HG02943 (cell line): ENCODE data around the gene IMMP2L.
"Not testable (repeated sequence)": the region's sequence is repeated elsewhere in the genome, so short reads cannot be mapped to it uniquely, and the experiment has no call there.

Source experiments
- ATAC-seq: cut with Tn5 transposase; IDR thresholded peaks from one replicate; pipeline ENCODE4 v1.9.1; 2021; ENCODE audit warnings: mild to moderate bottlenecking, low read depth, moderate library complexity; ENCODE audit not compliant: unreplicated experiment

The IMMP2L gene

DNA sequence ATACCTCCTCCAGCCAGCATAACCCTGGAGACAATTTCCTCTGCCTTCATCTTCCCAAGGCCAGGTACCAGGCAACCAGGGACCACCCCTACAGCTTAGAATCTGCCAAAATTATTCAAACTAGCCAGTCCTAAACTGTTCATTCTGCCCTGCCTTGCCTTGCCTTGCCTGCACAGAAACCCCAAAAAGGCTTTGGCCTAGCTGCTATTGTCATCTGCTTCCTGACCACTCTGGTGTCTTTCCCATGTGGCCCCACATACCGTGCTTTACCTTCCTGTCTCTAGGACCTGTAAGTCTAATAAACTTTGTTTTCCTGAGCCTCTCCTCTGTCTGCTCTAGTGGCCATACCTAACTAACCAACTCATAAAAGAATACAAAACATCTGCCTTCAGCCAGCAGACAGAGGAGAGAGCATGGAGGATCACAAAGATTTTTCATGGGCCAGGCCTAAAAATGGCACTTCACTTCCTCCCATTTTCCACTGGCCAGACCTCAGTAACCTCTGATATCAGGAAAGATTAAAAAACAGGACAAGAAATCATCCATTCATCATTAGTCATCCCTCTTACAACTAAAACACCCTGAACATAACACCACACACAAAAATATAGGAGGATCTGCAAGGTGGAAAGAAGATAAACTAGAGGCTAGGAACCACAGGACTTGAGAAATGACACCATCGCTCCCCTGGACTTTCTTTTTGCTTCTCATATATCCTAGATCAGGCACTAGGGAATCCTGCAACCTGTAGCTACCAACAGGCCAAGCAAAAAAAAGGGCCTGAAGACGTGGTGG is 51.5 kb downstream of the IMMP2L start:
- ATAC-seq: no peak

GRCh38 chr7:111510062-111510461 is 52.2 kb downstream of the IMMP2L start:
- ATAC-seq: no peak

DNA sequence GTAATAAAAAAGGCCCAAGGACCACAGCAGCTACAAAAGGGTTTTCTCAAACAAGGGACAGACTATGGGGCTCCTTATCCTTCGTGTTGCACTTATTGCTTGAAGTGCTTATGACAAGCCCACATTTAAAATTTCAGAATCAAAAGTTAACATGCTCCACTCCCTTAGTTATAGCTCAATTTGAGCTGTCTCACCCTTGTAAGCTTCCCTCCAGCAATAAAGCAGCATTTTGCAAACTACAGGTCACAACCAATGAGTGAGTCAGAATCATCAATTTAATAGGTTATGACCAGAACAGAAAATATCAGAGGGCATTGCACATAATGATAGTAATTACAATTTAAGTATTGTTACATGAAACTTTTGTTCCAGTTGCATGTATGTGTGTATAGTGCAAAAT is 53.0 kb downstream of the IMMP2L start:
- no peak for ATAC-seq

GRCh38 chr7:111508387-111508786 is 53.9 kb downstream of the IMMP2L start:
- ATAC-seq: no peak

- not testable (repeated sequence) for ATAC-seq
Observed at GRCh38 chr7:111505422-111505821, 56.9 kb downstream of the IMMP2L start.

DNA sequence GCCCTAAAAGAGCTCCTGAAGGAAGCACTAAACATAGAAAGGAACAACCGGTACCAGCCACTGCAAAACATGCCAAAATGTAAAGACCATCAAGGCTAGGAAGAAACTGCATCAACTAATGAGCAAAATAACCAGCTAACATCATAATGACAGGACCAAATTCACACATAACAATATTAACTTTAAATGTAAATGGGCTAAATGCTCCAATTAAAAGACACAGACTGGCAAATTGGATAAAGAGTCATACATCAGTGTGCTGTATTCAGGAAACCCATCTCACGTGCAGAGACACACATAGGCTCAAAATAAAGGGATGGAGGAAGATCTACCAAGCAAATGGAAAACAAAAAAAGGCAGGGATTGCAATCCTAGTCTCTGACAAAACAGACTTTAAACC is 60.5 kb downstream of the IMMP2L start:
- ATAC-seq: not testable (repeated sequence)

GRCh38 chr7:111499027-111499426 is 63.3 kb downstream of the IMMP2L start:
- no peak for ATAC-seq

DNA sequence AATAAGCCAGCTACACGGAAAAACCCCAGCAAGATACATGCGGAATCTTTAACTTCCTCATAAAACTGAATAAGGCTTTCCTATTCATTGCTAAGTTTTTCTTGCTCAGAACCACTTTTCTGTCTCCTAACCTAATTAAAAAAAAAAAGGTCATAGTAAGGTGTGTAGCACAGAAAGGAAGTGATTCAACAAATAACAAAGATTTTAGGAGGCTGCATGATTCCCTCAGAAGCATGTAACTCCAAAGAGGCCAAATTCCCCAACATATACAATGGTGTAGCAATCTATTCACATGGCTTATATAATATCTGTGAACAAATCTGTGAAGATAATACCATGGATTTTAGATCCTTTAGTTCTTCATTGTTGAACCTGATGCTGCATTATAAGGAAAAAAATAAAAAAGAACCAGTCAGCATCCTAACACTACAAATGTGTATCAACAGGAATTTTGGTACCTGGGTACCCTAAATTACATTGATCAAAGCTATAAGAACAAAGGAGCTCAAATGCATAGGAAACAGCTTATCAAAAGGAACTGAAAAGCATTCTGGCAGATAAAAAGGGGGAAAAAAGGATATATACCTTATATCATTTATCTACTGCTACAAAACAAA is 63.8 kb downstream of the IMMP2L start:
- no peak for ATAC-seq

GRCh38 chr7:111495173-111495810 is 67.0 kb downstream of the IMMP2L start:
- no peak for ATAC-seq

DNA sequence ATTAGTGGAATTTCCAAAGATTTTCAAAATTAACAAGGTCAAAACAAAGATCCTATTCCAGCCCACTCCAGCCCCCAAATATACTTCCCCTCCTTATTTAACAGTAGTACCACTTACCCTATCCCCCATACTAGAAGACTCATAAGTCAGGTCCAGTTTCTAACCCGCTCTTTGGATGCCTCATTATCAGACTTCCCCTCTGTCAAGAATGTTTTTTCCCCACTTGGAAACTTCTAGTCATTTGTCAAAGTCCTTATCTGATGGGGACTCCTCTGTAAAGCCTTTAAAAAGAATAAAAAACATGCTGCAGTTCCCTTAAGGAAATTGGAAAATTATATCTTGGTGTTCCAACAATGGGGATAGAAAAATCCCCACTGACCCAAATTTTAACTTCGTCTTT is 70.1 kb downstream of the IMMP2L start:
- no peak for ATAC-seq

GRCh38 chr7:111486472-111487142 is 75.7 kb downstream of the IMMP2L start:
- ATAC-seq: no peak

- ATAC-seq: no peak
Observed at GRCh38 chr7:111485701-111486380, 76.5 kb downstream of the IMMP2L start.

GRCh38 chr7:111483078-111483477 is 79.2 kb downstream of the IMMP2L start:
- no peak for ATAC-seq

DNA sequence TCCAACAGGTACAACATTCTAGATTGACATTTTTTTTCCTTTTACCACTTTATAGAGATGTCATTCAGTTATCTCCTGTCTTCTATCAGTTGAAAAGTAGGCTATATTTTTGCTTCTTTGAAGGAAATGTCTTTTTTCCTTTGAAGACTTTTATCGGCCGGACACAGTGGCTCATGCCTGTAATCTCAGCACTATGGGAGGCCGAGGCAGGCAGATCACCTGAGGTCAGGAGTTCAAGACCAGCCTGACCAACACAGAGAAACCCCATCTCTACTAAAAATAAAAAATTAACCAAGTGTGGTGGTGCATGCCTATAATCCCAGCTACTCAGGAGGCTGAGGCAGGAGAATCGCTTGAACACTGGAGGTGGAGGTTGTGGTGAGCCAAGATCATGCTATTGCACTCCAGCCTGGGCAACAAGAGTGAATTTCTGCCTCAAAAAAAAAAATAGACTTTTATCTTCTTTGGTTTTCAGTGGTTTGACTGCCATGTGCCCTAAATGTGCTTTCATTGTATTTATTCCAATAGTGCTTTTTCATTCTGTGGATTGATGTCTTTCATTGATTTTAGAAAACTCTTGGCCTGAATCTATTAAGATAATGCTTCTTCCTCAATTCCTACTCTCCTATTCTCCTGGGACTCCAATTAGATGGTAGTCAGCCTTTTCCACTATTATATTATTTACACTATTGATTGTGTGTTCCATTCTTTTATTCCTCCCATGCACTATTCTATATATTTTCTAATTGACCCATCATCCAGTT is 84.6 kb downstream of the IMMP2L start:
- no peak for ATAC-seq

GRCh38 chr7:111476586-111477293 is 85.6 kb downstream of the IMMP2L start:
- no peak for ATAC-seq

DNA sequence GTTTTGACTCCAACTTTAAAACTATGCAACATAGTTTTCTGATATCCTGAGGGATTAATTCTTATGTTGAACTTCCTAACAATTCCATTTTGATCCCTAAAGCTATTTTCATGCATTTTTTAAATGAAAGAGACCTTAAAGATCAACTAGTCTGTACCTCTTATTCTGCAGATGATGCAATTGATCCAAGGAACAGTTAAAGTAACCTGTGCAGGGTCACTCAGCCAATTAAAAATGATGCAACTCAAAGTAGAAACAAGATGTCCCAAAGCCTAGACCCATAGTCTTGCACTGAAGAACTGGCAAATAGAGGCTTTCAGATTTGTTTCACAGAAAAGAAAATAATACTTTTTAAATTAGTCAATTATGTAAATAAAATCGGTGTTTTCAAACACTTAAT is 86.3 kb downstream of the IMMP2L start:
- no peak for ATAC-seq

DNA sequence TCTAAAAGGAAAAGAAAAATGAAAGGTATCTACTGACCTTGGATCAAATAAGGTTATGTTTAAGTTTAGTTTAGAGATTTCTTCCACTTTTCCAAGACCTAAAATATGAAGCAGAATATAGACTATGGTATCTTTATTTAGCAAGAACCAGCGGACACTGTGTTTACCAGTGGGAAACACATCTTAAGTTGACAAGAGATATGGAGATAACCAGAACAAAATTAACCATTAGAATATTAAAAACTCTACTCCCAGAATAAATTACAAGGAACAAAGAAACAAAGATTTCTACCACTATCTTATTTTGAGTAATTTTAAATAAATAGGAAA is 86.9 kb downstream of the IMMP2L start:
- ATAC-seq: no peak

DNA sequence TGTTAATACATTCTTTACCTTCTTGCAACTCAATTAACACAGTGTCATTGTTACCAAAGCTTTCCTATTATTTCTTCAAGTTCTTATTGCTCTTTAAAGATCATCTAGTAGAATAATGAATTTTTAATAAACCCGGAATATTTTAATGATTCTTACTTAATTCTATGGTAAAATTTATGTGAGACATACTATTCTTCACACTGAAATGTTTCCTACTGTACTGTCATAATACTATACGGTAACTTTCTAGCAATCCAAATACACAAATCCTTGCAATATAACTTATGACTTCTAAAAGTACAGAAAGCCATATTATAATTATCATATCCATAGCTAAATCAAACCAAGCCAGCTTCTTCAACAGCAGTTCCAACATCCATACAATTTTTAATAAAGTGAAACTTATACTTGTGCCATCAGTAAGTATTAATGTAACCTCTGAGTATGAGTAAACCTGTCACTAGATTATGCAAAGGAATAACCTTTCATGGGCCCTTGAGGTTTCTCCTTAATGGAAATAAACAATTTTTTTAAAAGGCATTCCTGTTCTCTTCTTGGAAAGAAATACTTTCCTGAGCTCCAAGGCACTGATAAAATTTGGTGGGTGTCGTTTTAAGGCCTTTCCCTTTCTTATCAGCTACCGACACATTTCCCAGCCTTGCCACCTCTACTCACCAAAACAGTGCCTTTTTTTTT is 87.4 kb downstream of the IMMP2L start:
- ATAC-seq: no peak
